ENCODE data around the gene SUSD2.

DNA sequence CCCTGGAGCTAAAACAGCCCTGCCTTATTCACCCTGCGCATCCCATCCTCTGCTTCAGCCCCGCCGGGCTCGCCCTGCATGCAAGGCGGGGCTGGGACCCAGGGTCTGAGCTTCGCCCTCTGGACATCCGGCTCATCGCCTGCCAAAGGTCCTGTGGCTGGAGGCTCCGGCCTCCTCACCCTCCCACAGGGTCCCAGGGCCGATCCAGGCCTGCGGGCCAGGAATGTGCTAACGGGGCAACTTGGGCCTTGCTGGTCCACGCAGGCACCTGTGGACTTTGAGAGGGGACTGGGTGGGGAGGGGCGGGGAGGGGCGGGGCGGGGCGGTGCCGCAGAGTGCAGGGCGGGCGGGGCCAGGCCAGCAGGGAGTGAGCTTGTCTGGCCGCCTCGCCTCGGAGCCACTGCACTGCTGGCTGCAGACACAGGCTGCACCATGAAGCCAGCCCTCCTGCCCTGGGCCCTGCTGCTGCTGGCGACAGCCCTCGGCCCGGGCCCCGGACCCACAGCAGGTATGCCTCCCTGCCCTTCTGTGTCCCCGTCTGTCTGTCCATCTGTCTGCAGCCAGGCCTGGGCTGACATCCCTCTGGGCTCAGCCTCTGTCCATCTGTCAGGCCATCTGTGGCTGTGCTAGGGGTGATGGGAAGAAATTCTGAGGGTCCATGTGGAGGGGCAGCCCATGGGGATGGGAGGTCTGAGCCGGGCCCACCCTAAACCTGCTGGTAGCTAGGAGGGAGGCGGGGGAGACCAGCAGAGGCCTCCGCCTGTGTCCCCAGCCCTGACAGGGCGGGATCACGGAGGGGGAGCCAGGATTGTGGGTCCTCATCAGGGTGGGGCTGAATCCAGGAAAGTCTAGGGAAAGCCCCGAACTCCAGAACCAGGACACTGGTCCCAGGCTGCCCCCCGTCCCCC lies at the start of gene SUSD2:
- TF ChIP-seq, protein P1, sequence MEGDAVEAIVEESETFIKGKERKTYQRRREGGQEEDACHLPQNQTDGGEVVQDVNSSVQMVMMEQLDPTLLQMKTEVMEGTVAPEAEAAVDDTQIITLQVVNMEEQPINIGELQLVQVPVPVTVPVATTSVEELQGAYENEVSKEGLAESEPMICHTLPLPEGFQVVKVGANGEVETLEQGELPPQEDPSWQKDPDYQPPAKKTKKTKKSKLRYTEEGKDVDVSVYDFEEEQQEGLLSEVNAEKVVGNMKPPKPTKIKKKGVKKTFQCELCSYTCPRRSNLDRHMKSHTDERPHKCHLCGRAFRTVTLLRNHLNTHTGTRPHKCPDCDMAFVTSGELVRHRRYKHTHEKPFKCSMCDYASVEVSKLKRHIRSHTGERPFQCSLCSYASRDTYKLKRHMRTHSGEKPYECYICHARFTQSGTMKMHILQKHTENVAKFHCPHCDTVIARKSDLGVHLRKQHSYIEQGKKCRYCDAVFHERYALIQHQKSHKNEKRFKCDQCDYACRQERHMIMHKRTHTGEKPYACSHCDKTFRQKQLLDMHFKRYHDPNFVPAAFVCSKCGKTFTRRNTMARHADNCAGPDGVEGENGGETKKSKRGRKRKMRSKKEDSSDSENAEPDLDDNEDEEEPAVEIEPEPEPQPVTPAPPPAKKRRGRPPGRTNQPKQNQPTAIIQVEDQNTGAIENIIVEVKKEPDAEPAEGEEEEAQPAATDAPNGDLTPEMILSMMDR (IDR thresholded peaks at IDR 0.05 in 4 of 5, conservative IDR thresholded peaks at IDR 0.05 in 1 of 5): no peak
- no peak for TF ChIP-seq POLR2A (IDR thresholded peaks at IDR 0.05)

Measured in gastrocnemius medialis (tissue), 4 donors.